Thyroid gland (tissue), 4 donors: ENCODE measurements around the gene B3GNT5. TPM values are rescaled to one million over a fixed set of nuclear protein-coding genes. Genes with fewer than 3 reads are reported as not detected.

Source experiments
- DNase-seq, 2 donors: peaks; one replicate each; pipeline ENCODE4 v3.0.0-alpha.2; 2019
- H3K27ac ChIP-seq, 3 donors: fragments of 200-600 bp; sonication (generic); 1 replicate in 2 of 3; 2 replicates in 1 of 3; pipeline ENCODE4 v1.5.1; 2016 to 2019; ENCODE audit warnings: mild to moderate bottlenecking in 1 of 3, moderate library complexity in 1 of 3
- H3K27me3 ChIP-seq: fragments of 200-600 bp; sonication (generic); one replicate; pipeline ENCODE4 v1.5.1; 2019
- H3K36me3 ChIP-seq, 2 donors: fragments of 200-600 bp; sonication (generic); one replicate each; pipeline ENCODE4 v1.5.1; 2016 to 2019
- H3K4me1 ChIP-seq, 2 donors: fragments of 200-600 bp; sonication (generic); one replicate each; pipeline ENCODE4 v1.5.1; 2017 to 2019
- H3K4me3 ChIP-seq, 3 donors: fragments of 200-600 bp; sonication (generic); replicated peaks in 1 of 3; 1 replicate in 2 of 3; 2 replicates in 1 of 3; pipeline ENCODE4 v1.5.1; 2016; ENCODE audit warnings: mild to moderate bottlenecking in 1 of 3
- H3K9me3 ChIP-seq: fragments of 200-600 bp; sonication (generic); one replicate; pipeline ENCODE4 v1.5.1; 2017
- CTCF ChIP-seq, 6 experiments: fragments of 200-600 bp in 3 of 6; fragments of 450-650 bp in 3 of 6; sonication (generic) in 3 of 6; IDR thresholded peaks; one replicate each; pipeline ENCODE4 v1.5.1; 2016 to 2019; ENCODE audit warnings: antibody characterized with exemption in 6 of 6, mild to moderate bottlenecking in 2 of 6, inconsistent platforms in 1 of 6, moderate library complexity in 1 of 6
- POLR2A ChIP-seq, 2 donors: fragments of 450-650 bp; IDR thresholded peaks; one replicate each; pipeline ENCODE4 v1.6.1; 2017; ENCODE audit warnings: antibody characterized with exemption in 2 of 2, mild to moderate bottlenecking in 2 of 2, moderate library complexity in 1 of 2
- WGBS, 2 donors: methylation state at CpG; one replicate each; pipeline ENCODE4 v1.1.5; 2017; 5-methylcytosine and 5-hydroxymethylcytosine counted together
- intact Hi-C: fragments of 100-400 bp; cut with DNase I; formaldehyde crosslinking; loops from one replicate; pipeline ENCODE4 v1.15.1; 2023
- total RNA-seq, 4 donors: library from RNA; depleted of rRNA; stranded (reverse); fragments of >200 nt; gene quantifications; one replicate each; pipeline ENCODE4 v1.2.3, GENCODE V29; 2016

Gene B3GNT5
- total RNA-seq, 4 donors from 2014 or later: 5.2 to 10.6 (median 7.1) TPM

DNA sequence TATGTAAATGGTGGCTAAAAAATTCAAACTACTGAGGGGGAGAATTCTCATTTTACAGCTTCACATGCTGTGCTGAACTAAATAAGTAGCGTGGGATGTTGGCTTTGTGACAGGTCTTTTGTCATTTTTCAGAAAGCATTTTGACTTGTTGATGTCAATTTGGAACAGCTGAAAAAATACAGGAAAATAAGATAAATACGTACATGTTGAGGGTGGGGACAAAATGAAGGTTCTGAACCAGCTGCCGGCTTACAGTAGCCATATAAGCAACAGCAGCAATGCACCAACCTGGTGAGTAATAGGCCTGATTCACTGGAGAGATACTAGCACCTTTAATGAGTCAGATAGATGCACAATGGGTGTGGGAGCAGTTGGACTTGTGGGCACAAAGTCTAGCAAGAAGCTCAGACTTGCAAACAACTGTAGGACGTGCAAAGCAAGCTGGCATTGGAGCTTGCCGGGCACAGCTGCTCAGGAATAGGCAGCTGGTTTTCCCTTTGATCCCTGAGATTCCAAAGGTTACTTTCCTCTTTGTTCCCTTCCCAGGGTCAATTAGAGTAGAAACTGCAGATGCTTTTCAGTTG lies 12.9 kb downstream of the B3GNT5 start:
- 82 to 83% methylated on average over 5 of the region's 5 CpGs for WGBS, 2 donors
- no peak for DNase-seq
- intact Hi-C loops: no loop called here
- Histone ChIP-seq H3K4me3 (no peak overlapping the region), H3K9me3 (no peaks in the 10 kb centered on the region), H3K27ac (peak overlapping the region in 2 of 3 donors; percentile 48 to 49), H3K4me1 (peaks cover 21 to 41% of the 10 kb centered on the region in 2 donors), H3K27me3 (no peaks in the 10 kb centered on the region), H3K36me3 (no peaks in the 10 kb centered on the region)
- no peak for TF ChIP-seq CTCF (IDR thresholded peaks at IDR 0.05)
- TF ChIP-seq POLR2A (IDR thresholded peaks at IDR 0.05): no peak

DNA sequence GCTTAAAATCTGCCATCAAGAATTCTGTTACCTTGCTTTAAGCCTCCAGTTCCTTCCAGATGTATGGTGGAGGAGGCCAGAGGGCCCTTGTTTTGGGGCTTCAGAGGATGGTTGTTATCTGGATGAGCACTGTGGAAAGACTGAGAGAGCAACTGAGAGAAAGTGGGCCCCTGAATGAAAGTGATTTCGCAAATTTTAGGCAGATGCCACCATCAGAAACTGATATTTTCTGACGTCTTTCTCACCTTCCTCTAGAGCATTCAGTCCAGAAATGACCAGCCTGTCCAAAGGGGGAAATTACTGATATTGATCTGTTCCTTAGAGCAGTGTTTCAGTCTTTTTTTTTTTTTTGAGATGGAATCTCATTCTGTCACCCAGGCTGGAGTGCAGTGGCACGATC lies 13.4 kb downstream of the B3GNT5 start:
- Histone ChIP-seq H3K27ac (no peak overlapping the region), H3K4me3 (no peak overlapping the region)
- intact Hi-C loops: no loop called here

GRCh38 chr3:183267140-183267539 lies 14.1 kb downstream of the B3GNT5 start:
- Histone ChIP-seq H3K27ac (no peak overlapping the region), H3K4me3 (no peak overlapping the region), H3K4me1 (peaks cover 19 to 38% of the 10 kb centered on the region in 2 donors), H3K27me3 (no peaks in the 10 kb centered on the region), H3K36me3 (no peaks in the 10 kb centered on the region), H3K9me3 (no peaks in the 10 kb centered on the region)
- TF ChIP-seq POLR2A (IDR thresholded peaks at IDR 0.05) (no peak), CTCF (IDR thresholded peaks at IDR 0.05) (no peak)
- intact Hi-C loops: no loop called here
- 95 to 98% methylated on average over 5 of the region's 5 CpGs for WGBS, 2 donors
- DNase-seq: no peak

More for the DNA sequence above, 13.4 kb downstream of the B3GNT5 start:
- no peak for DNase-seq
- Histone ChIP-seq H3K36me3 (no peaks in the 10 kb centered on the region), H3K27me3 (no peaks in the 10 kb centered on the region), H3K4me1 (peaks cover 19 to 38% of the 10 kb centered on the region in 2 donors), H3K9me3 (no peaks in the 10 kb centered on the region)
- WGBS, 2 donors: 87 to 100% methylated on average over 3 of the region's 3 CpGs
- TF ChIP-seq POLR2A (IDR thresholded peaks at IDR 0.05) (no peak), CTCF (IDR thresholded peaks at IDR 0.05) (no peak)

DNA sequence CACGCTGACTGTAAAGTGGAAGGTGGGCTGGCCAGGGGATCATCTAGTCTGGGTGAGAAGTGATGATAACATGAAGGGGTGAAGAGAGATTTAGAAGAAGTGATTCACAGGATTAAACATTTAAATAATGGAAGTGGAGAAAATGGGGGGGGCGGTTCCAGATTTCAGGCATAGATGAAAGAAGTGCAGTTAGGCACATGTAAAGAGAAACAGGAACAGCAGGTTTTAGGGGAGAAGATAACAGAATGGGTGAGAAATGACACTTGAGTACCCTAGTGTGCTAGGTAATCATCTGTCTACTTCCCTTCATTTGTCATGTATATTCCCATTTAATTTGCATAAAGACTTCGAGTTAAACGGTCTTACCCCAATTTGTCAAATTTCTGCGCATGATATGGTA lies 15.3 kb downstream of the B3GNT5 start:
- WGBS, 2 donors: 77 to 80% methylated on average over 5 of the region's 5 CpGs
- no peak overlapping the region for H3K4me3 ChIP-seq
- intact Hi-C loops: no loop called here
- no peaks in the 10 kb centered on the region for H3K9me3 ChIP-seq
- no peak for DNase-seq
- H3K36me3 ChIP-seq: no peaks in the 10 kb centered on the region
- no peak overlapping the region for H3K27ac ChIP-seq
- peaks cover 19 to 29% of the 10 kb centered on the region in 2 donors for H3K4me1 ChIP-seq
- TF ChIP-seq CTCF (IDR thresholded peaks at IDR 0.05): no peak
- no peak for TF ChIP-seq POLR2A (IDR thresholded peaks at IDR 0.05)
- H3K27me3 ChIP-seq: no peaks in the 10 kb centered on the region

GRCh38 chr3:183269345-183269744 lies 16.3 kb downstream of the B3GNT5 start:
- Histone ChIP-seq H3K4me1 (peaks cover 11 to 19% of the 10 kb centered on the region in 2 donors), H3K27me3 (no peaks in the 10 kb centered on the region), H3K4me3 (no peak overlapping the region), H3K9me3 (no peaks in the 10 kb centered on the region), H3K36me3 (no peaks in the 10 kb centered on the region), H3K27ac (no peak overlapping the region)
- no peak for TF ChIP-seq CTCF (IDR thresholded peaks at IDR 0.05)
- intact Hi-C loops: no loop called here
- WGBS, 2 donors: 95 to 97% methylated on average over 13 of the region's 13 CpGs
- no peak for DNase-seq
